Glutamatergic neuron (in vitro differentiated cells): Measurements from ENCODE around the gene COL25A1. TPM values are rescaled to one million over a fixed set of nuclear protein-coding genes. Genes with fewer than 3 reads are reported as not detected.
A peak's percentile ranks its signal among the peaks of the same experiment; 100 is the strongest.

Experiments
- DNase-seq: peaks from one replicate; pipeline ENCODE4 v3.0.0; 2022
- H3K27ac Mint-ChIP-seq: one replicate; pipeline ENCODE4 v1.8.0; 2020; ENCODE audit warnings: mild to moderate bottlenecking, mixed read lengths, inconsistent platforms; ENCODE audit not compliant: unreplicated experiment
- H3K27me3 Mint-ChIP-seq: one replicate; pipeline ENCODE4 v1.8.0; 2020; ENCODE audit warnings: mild to moderate bottlenecking, moderate library complexity, mixed read lengths, inconsistent platforms; ENCODE audit not compliant: unreplicated experiment
- H3K36me3 Mint-ChIP-seq: one replicate; pipeline ENCODE4 v1.8.0; 2020; ENCODE audit warnings: mild to moderate bottlenecking, mixed read lengths, inconsistent platforms; ENCODE audit not compliant: unreplicated experiment
- H3K4me1 Mint-ChIP-seq: one replicate; pipeline ENCODE4 v1.8.0; 2020; ENCODE audit warnings: mild to moderate bottlenecking, low read depth, mixed read lengths, inconsistent platforms; ENCODE audit not compliant: unreplicated experiment
- H3K4me3 Mint-ChIP-seq: one replicate; pipeline ENCODE4 v1.8.0; 2020; ENCODE audit warnings: mild to moderate bottlenecking, mixed read lengths, inconsistent platforms; ENCODE audit not compliant: unreplicated experiment
- H3K9me3 Mint-ChIP-seq: one replicate; pipeline ENCODE4 v1.8.0; 2020; ENCODE audit warnings: mild to moderate bottlenecking, moderate library complexity, mixed read lengths, inconsistent platforms; ENCODE audit not compliant: unreplicated experiment
- total RNA-seq: library from RNA; stranded (reverse); fragmentation: NEBNext Ultra II Directional; extraction: Animal tissue kit (Norgen Biotek cat#: 25700); gene quantifications from one replicate; pipeline ENCODE4 v1.2.1, GENCODE V29; 2021; ENCODE audit not compliant: unreplicated experiment
- TF ChIP-seq, protein P1 (sequence below): fragments of 200-600 bp; sonication (generic); IDR thresholded peaks from one replicate; pipeline ENCODE4 v1.5.0; 2021; ENCODE audit not compliant: partially characterized antibody, unreplicated experiment

The COL25A1 gene
- total RNA-seq, 1 donor from 2014 or later: 1.1 TPM

DNA sequence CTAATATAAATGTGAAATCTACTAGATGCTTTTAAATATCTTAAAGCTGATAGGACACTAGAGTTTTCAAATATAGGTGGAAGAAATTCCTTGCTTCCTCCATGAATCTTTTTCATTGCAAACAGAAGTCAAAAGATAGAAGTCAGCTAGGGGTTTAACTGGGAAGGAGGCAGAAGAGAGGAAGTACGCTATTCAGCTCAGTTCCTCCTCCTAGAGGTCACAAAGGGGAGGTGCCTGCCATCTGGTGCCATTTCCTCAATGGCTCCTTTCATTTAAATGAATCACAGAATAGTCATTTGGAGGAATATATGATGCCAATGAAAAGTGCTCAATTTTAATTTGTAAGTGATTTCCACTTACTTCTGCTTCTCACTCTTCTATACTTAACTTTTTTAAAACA is 8.5 kb downstream of the COL25A1 start:
- no peak overlapping the region for H3K4me3 Mint-ChIP-seq
- H3K27ac Mint-ChIP-seq: no peak overlapping the region
- DNase-seq: peak; percentile 35
- no peaks in the 10 kb centered on the region for H3K4me1 Mint-ChIP-seq
- H3K36me3 Mint-ChIP-seq: no peaks in the 10 kb centered on the region
- no peaks in the 10 kb centered on the region for H3K9me3 Mint-ChIP-seq
- TF ChIP-seq, protein P1, sequence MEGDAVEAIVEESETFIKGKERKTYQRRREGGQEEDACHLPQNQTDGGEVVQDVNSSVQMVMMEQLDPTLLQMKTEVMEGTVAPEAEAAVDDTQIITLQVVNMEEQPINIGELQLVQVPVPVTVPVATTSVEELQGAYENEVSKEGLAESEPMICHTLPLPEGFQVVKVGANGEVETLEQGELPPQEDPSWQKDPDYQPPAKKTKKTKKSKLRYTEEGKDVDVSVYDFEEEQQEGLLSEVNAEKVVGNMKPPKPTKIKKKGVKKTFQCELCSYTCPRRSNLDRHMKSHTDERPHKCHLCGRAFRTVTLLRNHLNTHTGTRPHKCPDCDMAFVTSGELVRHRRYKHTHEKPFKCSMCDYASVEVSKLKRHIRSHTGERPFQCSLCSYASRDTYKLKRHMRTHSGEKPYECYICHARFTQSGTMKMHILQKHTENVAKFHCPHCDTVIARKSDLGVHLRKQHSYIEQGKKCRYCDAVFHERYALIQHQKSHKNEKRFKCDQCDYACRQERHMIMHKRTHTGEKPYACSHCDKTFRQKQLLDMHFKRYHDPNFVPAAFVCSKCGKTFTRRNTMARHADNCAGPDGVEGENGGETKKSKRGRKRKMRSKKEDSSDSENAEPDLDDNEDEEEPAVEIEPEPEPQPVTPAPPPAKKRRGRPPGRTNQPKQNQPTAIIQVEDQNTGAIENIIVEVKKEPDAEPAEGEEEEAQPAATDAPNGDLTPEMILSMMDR: peak; percentile 64
- H3K27me3 Mint-ChIP-seq: no peaks in the 10 kb centered on the region

DNA sequence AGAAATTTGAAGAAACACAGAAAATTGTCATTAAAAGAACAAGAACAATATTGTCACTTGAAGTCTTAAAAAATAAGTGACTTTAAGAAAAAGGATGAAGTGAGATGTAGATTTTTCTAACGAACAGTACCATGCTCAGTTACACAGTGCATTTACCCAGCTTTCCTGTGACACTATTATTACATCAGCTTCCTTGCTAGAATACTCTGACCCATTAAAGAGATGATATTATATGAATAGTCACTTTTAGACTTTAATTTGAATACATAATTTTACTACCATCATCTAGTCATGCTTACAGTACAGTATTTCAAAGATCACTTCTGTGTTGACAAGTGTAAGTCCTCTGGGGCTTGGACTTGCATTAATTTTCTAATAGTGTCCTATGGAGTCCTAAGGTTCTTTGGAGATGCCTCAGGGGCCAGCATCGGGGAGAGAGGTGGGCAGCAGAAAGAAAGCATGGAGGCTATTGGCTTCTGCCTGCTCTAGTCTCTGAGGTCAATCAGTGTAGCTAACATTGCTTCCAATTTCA is 10.7 kb downstream of the COL25A1 start:
- H3K9me3 Mint-ChIP-seq: no peaks in the 10 kb centered on the region
- H3K36me3 Mint-ChIP-seq: no peaks in the 10 kb centered on the region
- H3K4me3 Mint-ChIP-seq: no peak overlapping the region
- no peaks in the 10 kb centered on the region for H3K4me1 Mint-ChIP-seq
- TF ChIP-seq, protein P1: no peak
- H3K27me3 Mint-ChIP-seq: no peaks in the 10 kb centered on the region
- H3K27ac Mint-ChIP-seq: no peak overlapping the region
- DNase-seq: no peak

DNA sequence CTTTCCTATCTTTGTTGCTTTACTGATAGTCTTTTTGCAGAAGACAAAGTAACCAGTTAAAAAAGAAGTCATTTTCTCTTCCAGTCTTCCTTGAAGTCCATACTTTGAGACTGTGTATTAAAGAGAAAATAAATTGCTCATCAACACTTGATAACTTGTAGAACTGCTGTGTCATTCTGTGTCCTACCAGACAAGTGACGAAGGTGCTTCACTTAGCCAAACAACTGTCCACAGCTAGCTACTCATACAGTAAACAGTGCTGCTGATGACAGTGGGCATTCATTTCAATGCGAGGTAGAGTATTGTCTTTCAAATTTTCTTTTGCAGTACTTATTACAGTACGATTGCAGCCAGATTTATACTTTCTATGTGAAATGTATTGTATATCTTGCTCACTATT is 11.5 kb downstream of the COL25A1 start:
- Mint-ChIP-seq H3K36me3 (no peaks in the 10 kb centered on the region), H3K27ac (no peak overlapping the region), H3K9me3 (no peaks in the 10 kb centered on the region), H3K27me3 (no peaks in the 10 kb centered on the region), H3K4me1 (no peaks in the 10 kb centered on the region), H3K4me3 (no peak overlapping the region)
- DNase-seq: no peak
- TF ChIP-seq, protein P1: no peak

DNA sequence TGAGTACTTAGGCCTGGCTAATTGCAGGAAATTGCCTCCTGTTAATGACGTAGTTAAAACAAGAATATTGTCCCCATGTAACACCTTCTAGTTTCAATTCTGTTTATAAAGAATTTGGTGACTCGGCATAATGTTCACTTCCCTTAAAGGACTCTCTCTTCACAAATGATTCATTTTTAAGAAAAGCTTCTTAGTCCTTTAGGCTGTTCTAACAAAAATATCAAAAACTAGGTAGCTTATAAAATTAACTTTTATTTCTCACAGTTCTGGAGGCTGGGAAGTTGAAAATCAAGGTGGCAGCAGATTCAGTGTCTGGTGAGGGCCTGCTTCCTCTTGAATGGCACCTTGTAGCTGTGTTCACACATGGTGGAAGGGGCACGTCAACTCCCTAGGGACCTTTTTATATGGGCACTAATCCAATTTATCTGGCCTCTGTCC is 23.8 kb downstream of the COL25A1 start:
- DNase-seq: no peak
- no peaks in the 10 kb centered on the region for H3K27me3 Mint-ChIP-seq
- H3K9me3 Mint-ChIP-seq: no peaks in the 10 kb centered on the region
- H3K4me3 Mint-ChIP-seq: no peak overlapping the region
- H3K4me1 Mint-ChIP-seq: peaks cover 3% of the 10 kb centered on the region
- no peaks in the 10 kb centered on the region for H3K36me3 Mint-ChIP-seq
- no peak overlapping the region for H3K27ac Mint-ChIP-seq
- TF ChIP-seq, protein P1: no peak

DNA sequence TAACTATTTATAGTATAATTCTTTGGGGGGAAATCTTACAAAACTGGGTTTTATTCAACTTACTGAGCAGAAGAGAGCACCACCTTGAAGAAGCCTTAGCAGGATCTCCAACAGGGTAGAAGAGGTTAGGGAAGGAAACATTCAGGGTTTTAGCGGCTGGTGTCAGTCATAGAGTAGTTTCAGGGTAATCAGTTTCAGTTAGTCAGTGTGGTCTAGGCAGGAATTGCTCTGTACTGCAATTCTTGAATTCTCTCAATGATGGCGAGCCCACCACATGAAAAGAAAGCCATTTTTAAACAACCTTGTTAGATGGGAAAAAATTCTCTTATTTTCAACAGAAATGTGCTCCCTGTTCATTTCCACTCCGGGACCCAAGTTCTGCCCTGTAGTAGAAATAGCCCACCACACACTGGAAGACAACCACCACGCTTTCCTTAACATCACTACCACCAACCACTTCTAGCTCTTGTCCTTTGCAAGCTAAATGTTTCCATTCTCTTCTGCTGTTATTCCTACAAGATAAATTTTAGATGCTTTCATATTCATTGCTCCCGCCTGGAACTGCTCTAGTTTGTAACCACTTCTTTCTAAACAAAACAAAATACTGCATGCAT is 25.9 kb downstream of the COL25A1 start:
- H3K4me3 Mint-ChIP-seq: no peak overlapping the region
- H3K27ac Mint-ChIP-seq: no peak overlapping the region
- TF ChIP-seq, protein P1: no peak
- no peaks in the 10 kb centered on the region for H3K27me3 Mint-ChIP-seq
- H3K4me1 Mint-ChIP-seq: peaks cover 3% of the 10 kb centered on the region
- no peaks in the 10 kb centered on the region for H3K9me3 Mint-ChIP-seq
- no peaks in the 10 kb centered on the region for H3K36me3 Mint-ChIP-seq
- DNase-seq: no peak
